ENCODE results near the gene SESN2.

SESN2 gene

DNA sequence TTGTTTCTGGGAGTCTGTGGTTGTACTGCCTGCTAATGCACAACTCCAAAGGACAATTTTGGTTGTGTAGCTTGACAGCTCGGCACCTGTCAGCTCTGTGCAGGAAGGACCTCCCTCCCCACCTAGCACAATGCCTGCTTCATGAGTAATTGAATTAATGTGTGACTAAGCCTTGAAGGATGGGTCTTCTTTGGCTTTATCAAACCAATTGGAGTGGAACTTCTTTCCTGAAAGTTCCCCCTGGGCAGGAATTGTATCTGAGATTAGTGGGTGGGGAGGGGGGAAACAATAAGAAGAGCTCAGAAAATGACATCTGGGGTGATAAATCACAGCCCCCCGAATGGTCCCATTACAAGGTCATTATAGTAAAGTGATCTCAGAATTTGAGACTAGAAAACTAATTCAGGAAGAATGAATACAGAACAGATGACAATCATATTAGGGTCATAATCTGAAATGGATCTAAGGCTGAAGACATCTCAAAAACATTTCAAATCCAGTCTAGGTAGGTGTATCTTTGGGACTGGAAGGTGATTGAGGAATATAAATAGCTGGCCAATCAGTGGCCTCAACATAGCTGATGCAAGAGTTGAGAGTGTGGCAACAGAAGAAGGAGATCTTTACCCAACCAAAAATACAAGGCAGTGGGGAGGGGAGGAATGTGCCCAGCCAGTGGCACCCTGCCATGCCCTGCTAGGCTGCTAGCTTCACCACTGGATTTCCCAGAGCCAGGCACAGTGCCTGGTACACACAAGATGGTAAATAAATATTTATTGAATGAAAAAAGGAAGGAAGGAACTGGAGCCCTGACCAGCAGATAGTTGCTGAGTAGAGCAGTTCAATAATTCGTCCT lies 10.1 kb upstream of the SESN2 start:
- DNase-seq (ENCODE audit: low read depth): peak; percentile 22

DNA sequence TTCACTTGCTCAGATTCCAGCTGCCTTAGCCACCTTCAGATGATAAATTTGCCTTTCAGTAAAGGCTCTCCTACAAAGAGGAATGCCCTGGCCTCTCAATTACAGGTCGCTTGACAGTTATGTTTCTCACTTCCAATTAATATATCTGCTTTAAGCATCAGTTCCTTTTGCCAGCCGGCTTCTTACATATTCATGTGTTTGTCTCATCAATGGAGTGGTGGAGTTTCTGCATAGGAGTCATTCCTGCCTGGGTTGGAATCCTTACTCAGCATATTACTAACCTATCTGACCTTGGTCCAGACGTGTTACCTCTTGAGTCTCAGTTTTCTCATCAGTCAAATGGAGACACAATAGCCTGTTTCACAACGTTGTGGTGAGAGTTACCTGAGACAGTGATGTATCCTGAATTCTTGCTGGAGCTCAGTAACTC lies 9.4 kb upstream of the SESN2 start:
- no peak for DNase-seq (ENCODE audit: low read depth)

DNA sequence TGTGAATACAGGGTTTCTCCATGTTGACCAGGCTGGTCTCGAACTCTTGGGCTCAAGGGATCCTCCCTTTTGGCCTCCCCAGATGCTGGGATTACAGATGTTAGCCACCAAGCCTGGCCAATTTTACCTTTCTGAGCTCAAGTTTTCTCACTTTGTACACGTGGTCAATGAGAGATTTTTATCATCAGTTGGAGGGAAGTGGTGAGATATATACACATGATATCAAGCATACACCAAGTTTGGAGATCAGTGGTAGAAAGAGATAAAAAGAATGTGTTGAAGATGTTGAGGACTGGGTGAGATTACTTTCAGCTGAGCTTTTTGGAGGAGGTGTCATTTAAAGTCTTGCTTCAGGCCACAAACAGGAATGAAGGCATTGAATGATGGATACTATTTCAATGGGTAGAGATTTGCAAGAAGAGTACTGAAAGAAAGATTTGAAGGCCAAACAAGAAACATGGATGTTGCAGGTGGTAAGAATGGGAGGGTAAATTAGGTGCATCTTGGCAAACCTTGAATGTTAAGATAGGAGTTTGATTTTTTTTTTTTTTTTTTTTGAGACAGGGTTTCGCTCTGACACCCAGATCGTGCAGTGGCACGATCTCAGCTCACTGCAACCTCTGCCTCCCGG lies 3.0 kb upstream of the SESN2 start:
- no peak for DNase-seq (ENCODE audit: low read depth)

DNA sequence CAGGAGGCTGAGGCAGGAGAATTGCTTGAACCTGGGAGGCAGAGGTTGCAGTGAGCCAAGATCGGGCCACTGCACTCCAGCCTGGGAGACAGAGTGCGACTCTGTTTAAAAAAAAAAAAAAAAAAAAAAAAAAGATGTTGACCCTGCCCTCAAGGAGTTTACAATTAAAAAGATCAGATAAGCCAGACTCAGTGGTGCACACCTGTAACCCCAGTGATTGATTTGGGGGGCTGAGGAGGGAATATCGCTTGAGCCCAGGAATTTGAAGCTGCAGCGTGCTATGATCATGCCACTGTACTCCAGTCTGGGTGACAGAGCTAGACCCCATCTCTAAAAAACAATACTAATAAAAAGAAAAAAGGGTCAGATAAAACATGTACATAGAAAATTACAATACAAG lies 1.6 kb upstream of the SESN2 start:
- no peak for DNase-seq (ENCODE audit: low read depth)

DNA sequence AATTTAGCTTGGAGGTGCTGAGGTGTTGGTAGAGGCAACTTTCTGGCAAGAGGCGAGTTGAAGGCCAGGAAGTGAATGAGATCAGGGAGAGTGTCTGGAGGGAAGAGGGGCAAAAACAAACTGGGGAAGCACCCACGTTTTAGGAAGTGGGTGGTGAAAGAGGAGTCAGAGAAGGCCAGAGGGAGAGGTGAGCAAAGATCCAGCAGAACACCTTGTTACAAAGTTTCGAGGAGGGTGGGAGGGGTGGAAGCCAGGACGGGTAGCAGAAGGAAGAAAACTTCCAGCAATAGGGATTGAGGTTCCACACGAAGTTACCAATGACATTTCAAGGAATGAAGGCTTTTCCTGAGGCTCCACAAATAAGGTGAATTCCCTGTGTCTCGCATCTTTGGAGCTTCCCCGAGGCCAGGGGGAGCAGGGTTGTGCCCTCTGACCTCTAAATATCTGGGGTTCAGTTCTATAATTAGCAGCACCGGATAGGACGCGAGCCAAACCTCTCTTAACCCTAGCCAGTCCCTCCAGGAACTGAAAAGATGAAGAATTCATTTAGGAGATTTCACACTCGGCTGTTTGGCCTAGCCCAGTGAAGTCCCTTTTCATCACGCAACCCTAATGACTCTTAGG lies 578 bp upstream of the SESN2 start:
- DNase-seq (ENCODE audit: low read depth): no peak

DNA sequence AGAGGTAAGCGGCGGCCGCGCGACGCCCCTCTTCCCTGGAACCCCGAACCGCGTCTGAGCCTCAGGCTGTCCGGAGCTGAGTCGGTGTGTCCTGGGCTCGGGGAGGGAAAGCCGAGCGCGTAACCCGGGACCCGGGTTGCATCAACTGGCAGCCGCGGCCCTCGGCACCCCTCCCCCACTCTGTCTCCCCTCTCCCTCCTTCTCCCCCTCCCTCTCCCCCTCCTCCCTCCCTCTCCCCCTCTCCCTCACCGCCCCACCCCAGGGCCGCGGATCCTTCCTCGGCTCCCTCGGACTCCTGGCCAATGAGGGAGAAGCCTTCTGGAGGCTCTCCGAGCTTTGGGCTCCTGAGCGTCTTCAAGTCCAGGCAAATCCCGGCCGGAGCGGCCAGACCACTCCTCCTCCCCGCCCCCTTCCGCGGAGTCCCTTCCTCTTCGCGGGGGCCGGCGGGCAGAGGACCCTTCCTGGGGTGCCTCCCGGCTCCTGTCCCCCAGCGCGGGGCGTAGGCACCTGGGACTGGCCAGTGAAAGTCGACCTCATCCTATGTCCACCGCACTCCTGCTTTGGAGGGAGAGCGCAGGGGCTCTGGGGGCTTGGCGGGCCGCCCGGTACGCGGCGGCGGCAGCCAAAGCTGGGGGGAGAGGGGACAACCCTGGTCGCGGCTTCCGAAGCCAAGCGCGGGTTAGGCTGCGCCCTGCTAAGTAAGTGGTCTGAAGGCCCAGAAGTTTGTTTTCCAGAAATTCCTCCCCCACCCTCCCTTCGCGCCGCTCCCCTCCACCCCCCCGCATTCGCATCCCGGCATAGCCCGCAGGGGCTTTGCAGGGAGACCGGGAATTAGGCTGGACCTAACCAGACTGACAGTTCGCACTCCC lies 850 bp downstream of the SESN2 start:
- DNase-seq (ENCODE audit: low read depth): peak; percentile 15

DNA sequence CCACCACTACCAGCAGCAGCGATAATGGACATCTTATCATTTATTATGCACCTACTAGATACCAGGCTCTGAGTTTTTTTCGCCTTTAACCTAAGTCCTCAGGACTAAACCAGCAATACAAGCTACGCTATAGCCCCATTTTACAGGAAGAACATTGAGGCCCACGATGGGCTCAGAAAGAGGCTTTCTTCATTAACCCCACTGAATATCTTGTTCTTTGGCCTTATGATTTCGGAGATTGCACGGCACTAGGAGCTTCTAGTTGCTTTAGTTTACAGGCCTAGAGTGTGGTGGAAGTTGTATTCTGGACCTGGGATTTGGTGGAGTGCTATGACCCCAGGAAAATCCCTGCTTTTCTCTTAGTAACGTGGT lies 1.5 kb downstream of the SESN2 start:
- no peak for DNase-seq (ENCODE audit: low read depth)

DNA sequence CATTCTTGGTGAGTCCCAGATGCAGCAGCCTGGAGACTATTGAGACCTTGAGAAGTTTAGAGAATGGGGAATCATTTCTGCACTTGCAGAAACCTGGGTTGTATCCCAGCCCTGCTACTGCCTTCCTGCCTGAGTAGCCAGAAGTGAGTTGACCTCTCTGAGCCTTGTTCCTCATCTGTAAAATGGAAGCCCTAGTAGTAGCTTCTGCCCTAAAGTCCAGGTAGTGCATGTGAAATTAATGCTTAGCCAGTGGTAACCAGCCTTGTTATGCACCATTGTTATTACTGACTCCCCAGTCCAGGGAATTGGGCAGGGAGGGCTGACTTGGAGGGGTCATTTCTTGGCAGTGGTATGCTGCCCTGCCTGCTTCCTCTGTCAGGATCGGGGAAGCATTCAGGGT lies 5.6 kb downstream of the SESN2 start:
- no peak for DNase-seq (ENCODE audit: low read depth)

DNA sequence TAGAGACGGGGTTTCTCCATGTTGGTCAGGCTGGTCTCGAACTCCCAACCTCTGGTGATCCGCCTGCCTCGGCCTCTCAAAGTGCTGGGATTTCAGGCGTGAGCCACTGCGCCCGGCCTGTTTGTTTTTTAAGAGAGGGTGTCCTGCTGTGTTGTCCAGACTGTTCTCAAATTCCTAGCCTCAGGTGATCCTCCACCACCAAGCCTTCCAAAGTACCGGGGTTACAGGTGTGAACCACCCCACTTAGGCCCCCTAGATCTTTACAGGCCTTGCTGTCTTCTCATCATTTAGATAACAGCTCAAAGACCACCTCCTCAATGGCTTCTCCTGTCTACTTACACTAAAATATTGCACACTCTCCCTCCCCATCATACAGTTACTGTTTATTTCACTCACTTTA lies 6.3 kb downstream of the SESN2 start:
- no peak for DNase-seq (ENCODE audit: low read depth)

DNA sequence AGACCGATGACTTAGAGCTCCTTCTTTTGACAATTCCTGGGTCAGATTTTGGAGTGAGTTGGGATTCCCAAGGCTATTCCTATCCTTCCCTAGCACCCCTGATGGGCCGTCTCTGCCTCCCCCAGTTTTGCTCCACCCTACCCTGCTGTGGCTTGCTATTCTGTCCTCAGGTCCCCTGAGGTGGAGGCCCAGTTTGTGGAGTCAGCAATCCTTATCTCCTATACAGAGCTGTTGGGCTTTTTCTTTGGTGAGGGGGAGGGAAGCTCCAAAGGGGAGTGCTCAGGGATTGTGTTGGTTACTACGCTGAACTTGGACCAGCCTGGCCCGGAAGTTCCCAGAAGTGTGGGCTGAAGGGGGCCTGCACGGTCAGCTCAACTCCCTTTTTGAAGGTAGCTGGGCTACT lies 7.6 kb downstream of the SESN2 start:
- no peak for DNase-seq (ENCODE audit: low read depth)

DNA sequence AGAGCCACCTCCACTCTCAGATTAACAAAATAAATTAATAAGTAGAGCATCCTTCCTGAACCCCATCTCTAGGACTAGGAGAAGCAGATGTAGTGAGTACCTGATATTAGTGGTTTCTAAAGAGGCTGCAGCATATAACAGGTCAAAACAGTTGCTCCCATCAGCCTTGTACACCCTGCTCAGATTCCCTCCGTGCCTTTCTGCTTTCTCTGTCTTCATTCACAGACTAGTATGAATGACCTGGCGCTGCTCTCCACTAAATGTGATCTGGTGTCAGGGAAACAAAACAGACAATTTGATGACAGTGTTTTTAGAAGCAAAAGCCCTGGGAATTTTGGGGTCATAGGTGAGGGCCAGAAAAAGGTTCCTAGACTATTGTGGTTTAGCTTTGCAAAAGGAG lies 8.3 kb downstream of the SESN2 start:
- DNase-seq (ENCODE audit: low read depth): no peak

DNA sequence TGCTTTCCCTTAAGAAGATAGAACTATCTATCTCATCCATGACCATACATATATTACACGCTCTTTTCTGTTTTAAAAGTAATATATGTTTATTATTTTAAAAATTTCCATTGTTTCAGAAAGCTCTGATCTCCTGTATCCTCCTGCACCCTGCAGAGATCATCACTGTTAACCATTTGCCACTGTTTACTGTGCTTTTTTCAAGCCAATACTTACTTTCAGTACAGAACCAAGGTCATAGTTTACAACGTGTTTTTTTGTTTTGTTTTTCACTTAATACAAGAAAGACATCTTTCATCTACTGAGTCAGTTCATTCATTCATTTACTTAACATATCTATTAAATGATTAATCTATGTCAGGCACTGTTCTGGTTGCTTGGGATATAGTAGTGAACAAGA lies 10.2 kb downstream of the SESN2 start:
- DNase-seq (ENCODE audit: low read depth): no peak

DNA sequence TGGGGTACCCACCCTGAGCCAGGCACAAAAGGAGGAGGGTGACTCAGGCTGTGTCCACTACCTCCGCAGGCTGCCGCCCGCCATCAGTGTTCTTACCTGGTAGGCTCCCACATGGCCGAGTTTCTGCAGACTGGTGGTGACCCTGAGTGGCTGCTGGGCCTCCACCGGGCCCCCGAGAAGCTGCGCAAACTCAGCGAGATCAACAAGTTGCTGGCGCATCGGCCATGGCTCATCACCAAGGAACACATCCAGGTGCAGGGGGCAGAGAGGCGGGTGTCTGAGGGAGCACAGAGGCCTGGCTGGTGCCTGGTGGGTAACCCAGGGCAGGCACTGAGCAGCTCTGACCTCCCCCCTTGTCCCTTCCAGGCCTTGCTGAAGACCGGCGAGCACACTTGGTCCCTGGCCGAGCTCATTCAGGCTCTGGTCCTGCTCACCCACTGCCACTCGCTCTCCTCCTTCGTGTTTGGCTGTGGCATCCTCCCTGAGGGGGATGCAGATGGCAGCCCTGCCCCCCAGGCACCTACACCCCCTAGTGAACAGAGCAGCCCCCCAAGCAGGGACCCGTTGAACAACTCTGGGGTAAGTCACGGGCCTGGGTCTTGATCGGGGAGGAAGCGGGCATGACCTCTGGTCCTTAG lies 13.0 kb downstream of the SESN2 start:
- no peak for DNase-seq (ENCODE audit: low read depth)

DNA sequence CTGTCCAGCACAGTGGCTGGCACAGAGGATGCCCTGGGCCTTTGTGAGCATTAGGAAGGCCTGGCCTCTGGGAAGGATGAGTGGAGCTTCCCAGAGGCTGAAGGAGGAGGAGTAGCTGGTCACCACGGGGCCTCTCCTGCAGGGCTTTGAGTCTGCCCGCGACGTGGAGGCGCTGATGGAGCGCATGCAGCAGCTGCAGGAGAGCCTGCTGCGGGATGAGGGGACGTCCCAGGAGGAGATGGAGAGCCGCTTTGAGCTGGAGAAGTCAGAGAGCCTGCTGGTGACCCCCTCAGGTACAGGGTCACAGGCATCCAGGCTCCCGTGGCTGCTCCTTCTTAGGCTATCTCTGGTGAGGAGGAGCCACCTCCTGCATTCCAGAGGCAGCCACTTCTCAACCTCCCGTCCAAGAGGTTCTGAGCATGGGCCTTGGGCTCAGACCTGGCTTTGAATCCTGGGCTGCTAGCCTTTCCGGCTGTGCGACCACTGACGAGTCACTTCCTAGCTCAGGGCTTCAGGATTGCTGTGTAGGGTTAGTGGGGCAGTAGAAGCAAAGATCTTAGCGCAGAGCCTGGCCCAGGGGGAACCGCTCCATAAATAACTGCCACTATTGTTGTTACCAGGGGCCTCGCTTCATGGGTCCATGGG lies 14.0 kb downstream of the SESN2 start:
- DNase-seq (ENCODE audit: low read depth): no peak

DNA sequence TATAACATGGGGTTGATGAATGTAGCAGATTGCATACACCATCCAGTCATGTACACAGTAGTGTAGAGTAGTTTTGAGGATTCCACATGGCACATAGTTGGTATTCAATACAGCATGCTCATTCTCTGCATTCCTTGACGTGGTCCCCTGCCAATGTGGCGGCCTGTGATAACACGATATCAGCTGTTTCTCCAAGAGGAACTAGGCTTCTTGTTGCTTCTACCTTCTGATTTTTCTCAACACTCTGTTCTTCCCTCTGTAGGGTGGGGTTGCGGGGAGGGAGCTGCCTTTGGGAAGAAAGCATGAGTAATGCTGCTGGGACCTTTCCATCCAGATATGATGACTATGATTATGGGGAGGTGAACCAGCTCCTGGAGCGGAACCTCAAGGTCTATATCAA lies 19.4 kb downstream of the SESN2 start:
- DNase-seq (ENCODE audit: low read depth): no peak

DNA sequence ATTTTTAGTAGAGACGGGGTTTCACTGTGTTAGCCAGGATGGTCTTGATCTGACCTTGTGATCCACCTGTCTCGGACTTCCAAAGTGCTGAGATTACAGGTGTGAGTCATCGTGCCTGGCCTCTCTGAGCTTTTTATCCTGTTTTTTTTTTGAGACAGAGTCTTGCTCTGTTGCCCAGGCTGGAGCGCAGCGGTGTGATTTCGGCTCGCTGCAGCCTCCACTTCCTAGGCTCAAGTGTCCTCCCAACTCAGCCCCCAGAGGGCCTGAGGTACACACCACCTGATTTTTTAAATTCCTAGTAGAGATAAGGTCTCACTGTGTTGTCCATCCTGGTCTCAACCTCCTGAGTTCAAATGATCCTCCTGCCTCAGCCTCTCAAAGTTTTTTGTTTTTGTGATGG lies 20.4 kb downstream of the SESN2 start:
- DNase-seq (ENCODE audit: low read depth): no peak

DNA sequence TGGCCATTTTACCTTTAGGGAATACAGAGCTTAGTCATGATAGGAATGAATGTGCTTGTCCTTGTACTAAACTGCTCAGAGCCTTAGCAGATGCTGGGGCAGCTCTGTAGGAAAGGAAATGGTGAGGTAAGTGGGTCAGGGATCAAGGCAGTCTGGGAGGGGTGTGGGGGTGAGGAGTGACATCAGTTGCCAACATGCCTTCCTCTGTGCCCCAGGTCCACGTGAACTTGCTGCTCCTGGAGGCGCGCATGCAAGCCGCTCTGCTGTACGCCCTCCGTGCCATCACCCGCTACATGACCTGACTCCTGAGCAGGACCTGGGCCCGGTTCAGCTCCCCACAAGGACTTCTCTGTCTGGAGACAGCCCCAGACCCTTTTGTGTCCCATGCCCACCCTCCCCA lies 21.2 kb downstream of the SESN2 start:
- DNase-seq (ENCODE audit: low read depth): no peak

DNA sequence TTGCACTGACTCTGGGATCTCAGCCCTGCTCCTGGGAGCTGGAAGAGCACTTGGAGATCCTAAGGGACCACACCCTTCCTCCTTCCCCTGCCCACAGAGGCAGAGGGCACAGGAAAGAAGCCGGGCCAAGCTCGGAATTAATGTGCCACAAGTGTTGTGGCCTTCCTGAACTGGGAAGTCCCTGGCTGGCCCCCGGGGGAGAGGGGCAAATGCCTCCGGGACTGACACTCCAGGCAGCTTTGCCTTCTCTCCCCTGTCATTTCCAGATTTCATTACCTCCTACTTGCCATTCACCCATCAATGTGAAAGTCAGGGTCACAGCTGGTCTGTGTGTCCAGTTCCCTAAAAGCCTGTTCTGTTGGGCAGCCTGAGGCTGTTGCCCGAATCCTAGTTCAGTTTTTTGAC lies 21.7 kb downstream of the SESN2 start:
- no peak for DNase-seq (ENCODE audit: low read depth)

DNA sequence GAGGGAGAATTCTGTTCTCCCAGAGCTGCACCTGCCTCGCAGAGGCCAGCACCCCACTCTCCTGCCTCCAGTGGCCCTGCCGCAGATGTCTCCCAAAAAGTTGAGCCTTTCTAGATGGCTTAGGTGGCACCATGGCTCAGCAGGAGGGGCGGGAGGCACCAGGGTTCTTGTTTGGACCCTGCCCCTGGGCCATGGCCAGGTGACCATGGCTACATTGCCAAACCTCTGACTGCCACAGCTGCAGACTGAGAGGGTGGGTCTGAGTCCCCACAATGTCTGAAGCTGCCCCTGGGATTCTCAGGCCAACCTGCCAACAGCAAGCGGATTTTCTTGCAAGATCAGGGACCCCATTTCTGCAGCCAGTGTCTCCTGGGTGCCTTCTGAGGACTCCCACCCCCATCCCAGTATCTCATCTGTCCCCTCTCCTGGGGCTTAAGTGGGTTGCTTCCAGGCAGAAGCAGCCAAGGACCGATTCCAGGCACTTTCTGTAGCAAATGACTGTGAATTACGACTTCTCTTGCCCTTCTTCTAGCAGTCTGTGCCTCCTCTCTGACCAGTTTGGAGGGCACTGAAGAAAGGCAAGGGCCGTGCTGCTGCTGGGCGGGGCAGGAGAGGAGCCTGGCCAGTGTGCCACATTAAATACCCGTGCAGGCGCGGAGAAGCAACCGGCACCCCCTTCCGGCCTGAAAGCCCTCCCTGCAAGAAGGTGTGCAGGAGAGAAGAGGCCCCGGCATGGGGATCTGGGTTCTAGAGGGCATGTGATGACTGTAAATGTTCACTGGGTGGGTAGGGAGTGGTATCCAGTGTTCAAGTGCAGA lies 22.5 kb downstream of the SESN2 start:
- DNase-seq (ENCODE audit: low read depth): no peak

Measured in activated gamma-delta T cell treated with anti-CD3 and anti-CD28 coated beads, Interleukin-2, amount 50 U/mL, for 16 hours (primary cell).